H9 (cell line): Measurements from ENCODE around the gene SLC12A6. TPM values are rescaled to one million over a fixed set of nuclear protein-coding genes. Genes with fewer than 3 reads are reported as not detected.

ENCODE experiments used
- DNase-seq: peaks from one replicate; pipeline ENCODE4 v3.0.0-alpha.2; 2017
- H2AFZ ChIP-seq: one replicate; pipeline ENCODE4 v1.6.1; 2013; ENCODE audit warnings: mild to moderate bottlenecking, low read length, control low read depth, moderate library complexity
- H2AK5ac ChIP-seq: 2 replicates; pipeline ENCODE4 v1.6.1; 2013; ENCODE audit warnings: low read length, control low read depth, mixed read lengths; ENCODE audit not compliant: insufficient read length
- H2BK120ac ChIP-seq: one replicate; pipeline ENCODE4 v1.6.1; 2013; ENCODE audit warnings: low read depth, mild to moderate bottlenecking, low read length, control low read depth, inconsistent platforms; ENCODE audit not compliant: poor library complexity, severe bottlenecking
- H2BK12ac ChIP-seq: 2 replicates; pipeline ENCODE4 v1.6.1; 2013; ENCODE audit warnings: low read length, control low read depth, mixed read lengths, low read depth; ENCODE audit not compliant: insufficient read length
- H2BK15ac ChIP-seq: 2 replicates; pipeline ENCODE4 v1.6.1; 2013; ENCODE audit warnings: low read depth, low read length, control low read depth
- H2BK20ac ChIP-seq: one replicate; pipeline ENCODE4 v1.6.1; 2013; ENCODE audit warnings: low read depth, mild to moderate bottlenecking, low read length, control low read depth, inconsistent platforms; ENCODE audit not compliant: poor library complexity, severe bottlenecking
- H2BK5ac ChIP-seq: 2 replicates; pipeline ENCODE4 v1.6.1; 2013; ENCODE audit warnings: low read length, control low read depth, mixed read lengths; ENCODE audit not compliant: insufficient read length
- H3K14ac ChIP-seq: 2 replicates; pipeline ENCODE4 v1.6.1; 2013; ENCODE audit warnings: low read length, control low read depth; ENCODE audit not compliant: insufficient read depth
- H3K18ac ChIP-seq: 2 replicates; pipeline ENCODE4 v1.6.1; 2013; ENCODE audit warnings: low read depth, mild to moderate bottlenecking, mixed read lengths, low read length, control low read depth; ENCODE audit not compliant: insufficient read length
- H3K23ac ChIP-seq: 2 replicates; pipeline ENCODE4 v1.6.1; 2013; ENCODE audit warnings: low read length, control low read depth, mixed read lengths, low read depth; ENCODE audit not compliant: insufficient read length
- H3K23me2 ChIP-seq: 2 replicates; pipeline ENCODE4 v1.6.1; 2013; ENCODE audit warnings: low read depth, mild to moderate bottlenecking, mixed read lengths, low read length, control low read depth; ENCODE audit not compliant: insufficient read length, poor library complexity, severe bottlenecking
- H3K27ac ChIP-seq: 2 replicates; pipeline ENCODE4 v1.5.1; 2013; ENCODE audit warnings: low read length, control low read depth, mixed read lengths, low read depth; ENCODE audit not compliant: insufficient read length
- H3K27me3 ChIP-seq: 2 replicates; pipeline ENCODE4 v1.6.1; 2013; ENCODE audit warnings: low read length, control low read depth, inconsistent platforms; ENCODE audit not compliant: insufficient read depth
- H3K4ac ChIP-seq: 2 replicates; pipeline ENCODE4 v1.6.1; 2013; ENCODE audit warnings: low read depth, mild to moderate bottlenecking, control low read depth, inconsistent platforms, low read length, moderate library complexity
- H3K4me1 ChIP-seq: 2 replicates; pipeline ENCODE4 v1.6.1; 2013; ENCODE audit warnings: low read length, control low read depth, inconsistent platforms; ENCODE audit not compliant: insufficient read depth
- H3K4me2 ChIP-seq: 2 replicates; pipeline ENCODE4 v1.6.1; 2013; ENCODE audit warnings: low read length, control low read depth, mixed read lengths; ENCODE audit not compliant: insufficient read length, insufficient read depth
- H3K56ac ChIP-seq: 2 replicates; pipeline ENCODE4 v1.6.1; 2013; ENCODE audit warnings: low read depth, mild to moderate bottlenecking, mixed read lengths, low read length, control low read depth; ENCODE audit not compliant: insufficient read length
- H3K79me1 ChIP-seq: 2 replicates; pipeline ENCODE4 v1.6.1; 2013; ENCODE audit warnings: low read depth, mild to moderate bottlenecking, moderate library complexity, low read length, control low read depth, inconsistent platforms; ENCODE audit not compliant: insufficient read depth, poor library complexity, severe bottlenecking
- H3K79me2 ChIP-seq: 2 replicates; pipeline ENCODE4 v1.6.1; 2013; ENCODE audit warnings: low read length, control low read depth, inconsistent platforms; ENCODE audit not compliant: insufficient read depth
- H3K9ac ChIP-seq: 2 replicates; pipeline ENCODE4 v1.6.1; 2013; ENCODE audit warnings: low read length, control low read depth, mixed read lengths; ENCODE audit not compliant: insufficient read length; ENCODE audit errors: extremely low read depth
- H3K9me3 ChIP-seq: one replicate; pipeline ENCODE4 v1.6.1; 2013; ENCODE audit warnings: low read depth, low read length, inconsistent platforms; ENCODE audit not compliant: control insufficient read depth
- H3T11ph ChIP-seq: one replicate; pipeline ENCODE4 v1.6.1; 2013; ENCODE audit warnings: mild to moderate bottlenecking, low read length, control low read depth, inconsistent platforms
- H4K20me1 ChIP-seq: one replicate; pipeline ENCODE4 v1.6.1; 2013; ENCODE audit not compliant: control insufficient read depth, insufficient read length, insufficient read depth
- H4K5ac ChIP-seq: 2 replicates; pipeline ENCODE4 v1.6.1; 2013; ENCODE audit warnings: low read depth, mild to moderate bottlenecking, mixed read lengths, low read length, control low read depth; ENCODE audit not compliant: insufficient read length
- H4K8ac ChIP-seq: replicated peaks from 2 replicates; pipeline ENCODE4 v1.6.1; 2013; ENCODE audit warnings: low read length, control low read depth, mixed read lengths, low read depth; ENCODE audit not compliant: insufficient read length
- H4K91ac ChIP-seq: 2 replicates; pipeline ENCODE4 v1.6.1; 2013; ENCODE audit warnings: low read depth, mild to moderate bottlenecking, moderate library complexity, mixed read lengths, low read length, control low read depth; ENCODE audit not compliant: insufficient read length
- H3K27ac Mint-ChIP-seq, 3 experiments: 2 replicates in 2 of 3; 3 replicates in 1 of 3; pipeline ENCODE4 v1.8.0; 2020 to 2021; ENCODE audit warnings: mixed read lengths in 3 of 3, mild to moderate bottlenecking in 1 of 3, moderate library complexity in 1 of 3
- H3K27me3 Mint-ChIP-seq: 2 replicates; pipeline ENCODE4 v1.8.0; 2021; ENCODE audit warnings: low read depth, mild to moderate bottlenecking, moderate library complexity, mixed read lengths
- H3K36me3 Mint-ChIP-seq, 3 experiments: 2 replicates in 2 of 3; 3 replicates in 1 of 3; pipeline ENCODE4 v1.8.0; 2020 to 2021; ENCODE audit warnings: low read depth in 3 of 3, mixed read lengths in 3 of 3; ENCODE audit not compliant: insufficient read depth in 1 of 3
- H3K4me1 Mint-ChIP-seq, 2 experiments: 2 replicates each; pipeline ENCODE4 v1.8.0; 2020; ENCODE audit warnings: mixed read lengths in 2 of 2
- H3K4me3 Mint-ChIP-seq, 2 experiments: 2 replicates in 1 of 2; 3 replicates in 1 of 2; pipeline ENCODE4 v1.8.0; 2020 to 2021; ENCODE audit warnings: mild to moderate bottlenecking in 2 of 2, mixed read lengths in 2 of 2, moderate library complexity in 1 of 2
- H3K9me3 Mint-ChIP-seq, 2 experiments: 2 replicates in 1 of 2; 3 replicates in 1 of 2; pipeline ENCODE4 v1.8.0; 2020; ENCODE audit warnings: mild to moderate bottlenecking in 2 of 2, mixed read lengths in 2 of 2, moderate library complexity in 1 of 2
- WGBS: extraction: QIAGEN DNeasy Blood & Tissue Kit; methylation state at CpG from one replicate; pipeline ENCODE4 v1.1.7; 2013; ENCODE audit warnings: missing lambda C conversion rate, low lambda C conversion rate, mixed read lengths; ENCODE audit not compliant: insufficient read length; ENCODE audit errors: extremely low coverage; 5-methylcytosine and 5-hydroxymethylcytosine counted together
- total RNA-seq: library from RNA; stranded (reverse); gene quantifications from 2 replicates; pipeline ENCODE4 v1.2.1, GENCODE V29; 2021
- TF ChIP-seq, protein P1 (sequence below): fragments of 200-600 bp; sonication (generic); conservative IDR thresholded peaks from 3 replicates; pipeline ENCODE4 v1.8.0; 2021; ENCODE audit warnings: antibody characterized with exemption, mild to moderate bottlenecking

SLC12A6 gene
- total RNA-seq, 1 experiment from 2014 or later = 11.1 TPM

DNA sequence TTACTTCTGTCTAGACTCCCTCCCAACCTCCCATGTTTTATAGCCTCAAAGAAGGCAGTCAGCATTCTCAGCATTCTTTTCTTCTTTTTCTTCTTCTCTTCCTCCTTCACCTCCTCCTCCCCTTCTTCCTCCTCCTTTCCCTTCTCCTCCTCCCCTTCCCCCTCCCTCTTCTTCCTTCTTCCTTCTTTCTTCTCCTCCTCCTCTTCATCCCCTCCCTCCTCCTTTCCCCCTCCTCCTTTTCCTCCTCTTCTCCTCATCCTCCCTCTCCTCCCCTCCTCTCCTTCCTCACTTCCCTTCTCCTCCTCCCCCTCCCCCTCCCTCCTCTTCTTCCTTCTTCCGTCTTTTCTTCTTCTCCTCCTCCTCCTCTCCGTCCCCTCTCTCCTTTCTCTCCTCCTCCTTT is 33.1 kb upstream of the SLC12A6 start:
- H4K5ac ChIP-seq = no peak overlapping the region
- H4K91ac ChIP-seq = no peak overlapping the region
- H3K4me1 ChIP-seq = peaks cover 2% of the 10 kb centered on the region; the same call in 1 of the 2 replicates
- H3K14ac ChIP-seq = no peak overlapping the region
- WGBS = no CpG with 5 or more reads among the region's 2 CpGs
- H3K9me3 Mint-ChIP-seq = peaks cover 18 to 23% of the 10 kb centered on the region in 2 experiments
- H3K4me2 ChIP-seq = no peak overlapping the region
- no peak overlapping the region for H3K56ac ChIP-seq
- H3K79me2 ChIP-seq = peaks cover 2% of the 10 kb centered on the region; the same call in 1 of the 2 replicates
- no peak overlapping the region for H3K27ac Mint-ChIP-seq
- peaks cover 6 to 19% (median 16%) of the 10 kb centered on the region in 3 experiments; a peak in 5 of 7 replicates for H3K36me3 Mint-ChIP-seq
- H3T11ph ChIP-seq = no peak overlapping the region
- no peak overlapping the region for H2BK20ac ChIP-seq
- no peak overlapping the region for H2AFZ ChIP-seq
- no peak overlapping the region for H3K23ac ChIP-seq
- H3K27me3 Mint-ChIP-seq = no peaks in the 10 kb centered on the region; the same call in none of the 2 replicates
- H3K4ac ChIP-seq = no peak overlapping the region
- no peak overlapping the region for H2AK5ac ChIP-seq
- no peak overlapping the region for H2BK12ac ChIP-seq
- TF ChIP-seq, protein P1, sequence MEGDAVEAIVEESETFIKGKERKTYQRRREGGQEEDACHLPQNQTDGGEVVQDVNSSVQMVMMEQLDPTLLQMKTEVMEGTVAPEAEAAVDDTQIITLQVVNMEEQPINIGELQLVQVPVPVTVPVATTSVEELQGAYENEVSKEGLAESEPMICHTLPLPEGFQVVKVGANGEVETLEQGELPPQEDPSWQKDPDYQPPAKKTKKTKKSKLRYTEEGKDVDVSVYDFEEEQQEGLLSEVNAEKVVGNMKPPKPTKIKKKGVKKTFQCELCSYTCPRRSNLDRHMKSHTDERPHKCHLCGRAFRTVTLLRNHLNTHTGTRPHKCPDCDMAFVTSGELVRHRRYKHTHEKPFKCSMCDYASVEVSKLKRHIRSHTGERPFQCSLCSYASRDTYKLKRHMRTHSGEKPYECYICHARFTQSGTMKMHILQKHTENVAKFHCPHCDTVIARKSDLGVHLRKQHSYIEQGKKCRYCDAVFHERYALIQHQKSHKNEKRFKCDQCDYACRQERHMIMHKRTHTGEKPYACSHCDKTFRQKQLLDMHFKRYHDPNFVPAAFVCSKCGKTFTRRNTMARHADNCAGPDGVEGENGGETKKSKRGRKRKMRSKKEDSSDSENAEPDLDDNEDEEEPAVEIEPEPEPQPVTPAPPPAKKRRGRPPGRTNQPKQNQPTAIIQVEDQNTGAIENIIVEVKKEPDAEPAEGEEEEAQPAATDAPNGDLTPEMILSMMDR = no peak
- no peak overlapping the region for H2BK120ac ChIP-seq
- H3K27me3 ChIP-seq = no peaks in the 10 kb centered on the region
- H3K18ac ChIP-seq = no peak overlapping the region
- H2BK5ac ChIP-seq = no peak overlapping the region
- H3K23me2 ChIP-seq = peaks cover 12% of the 10 kb centered on the region
- H3K4me3 Mint-ChIP-seq = no peak overlapping the region
- no peak for DNase-seq
- peaks cover 1% of the 10 kb centered on the region for H3K79me1 ChIP-seq
- no peak overlapping the region for H4K8ac ChIP-seq
- H3K27ac ChIP-seq = no peak overlapping the region
- H3K9ac ChIP-seq = no peak overlapping the region
- H4K20me1 ChIP-seq = no peaks in the 10 kb centered on the region
- no peaks in the 10 kb centered on the region for H3K9me3 ChIP-seq
- H3K4me1 Mint-ChIP-seq = peaks cover 14 to 16% of the 10 kb centered on the region in 2 experiments
- no peak overlapping the region for H2BK15ac ChIP-seq
